ENCODE data around the gene FYB2. TPM values are rescaled to one million over a fixed set of nuclear protein-coding genes. Genes with fewer than 3 reads are reported as not detected.

FYB2 gene
- total RNA-seq, 1 experiment from 2014 or later: 0.48 TPM

DNA sequence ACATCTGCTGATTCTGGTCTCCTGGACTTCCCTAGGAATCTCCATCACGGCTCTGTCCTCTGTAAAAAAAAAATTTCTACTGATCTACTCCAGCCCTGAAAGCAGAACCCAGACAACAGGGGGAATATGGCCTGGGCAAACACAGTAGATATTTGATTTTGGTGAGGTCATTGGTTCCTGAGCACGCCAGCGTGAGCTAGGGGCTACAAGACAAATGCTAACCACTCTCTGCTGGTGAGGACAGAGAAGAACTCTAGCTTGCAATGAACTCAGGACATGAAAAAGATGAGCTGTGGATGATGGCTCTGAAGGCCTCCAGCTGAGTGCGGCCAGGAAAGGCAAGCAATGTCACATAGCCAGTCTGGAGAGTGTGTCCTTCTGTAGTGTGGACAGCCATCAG lies 17.2 kb upstream of the FYB2 start:
- no peak for DNase-seq

More for the DNA sequence above, 17.2 kb upstream of the FYB2 start:
- H3K79me1 ChIP-seq (ENCODE audit: insufficient read depth, low read depth, low read length, poor library complexity, severe bottlenecking): no peaks in the 10 kb centered on the region
- no peak overlapping the region for H4K5ac ChIP-seq (ENCODE audit: insufficient read length, low read depth, low read length)
- H3K18ac ChIP-seq (ENCODE audit: insufficient read length, low read depth, low read length): no peak overlapping the region
- no peak overlapping the region for H3K27ac ChIP-seq (ENCODE audit: insufficient read length, low read depth, low read length)
- no peak overlapping the region for H3K56ac ChIP-seq (ENCODE audit: insufficient read length, low read depth, low read length)
- H3K27ac Mint-ChIP-seq: no peak overlapping the region
- no peak overlapping the region for H2BK12ac ChIP-seq (ENCODE audit: insufficient read length, low read depth, low read length)
- no peak overlapping the region for H3K4me3 Mint-ChIP-seq
- H3K36me3 Mint-ChIP-seq (ENCODE audit: insufficient read depth in 1 of 3, low read depth in 3 of 3): no peaks in the 10 kb centered on the region
- no peak overlapping the region for H2BK120ac ChIP-seq (ENCODE audit: low read depth, low read length, poor library complexity, severe bottlenecking)
- H3K14ac ChIP-seq (ENCODE audit: insufficient read depth, low read length): no peak overlapping the region
- no peak overlapping the region for H4K91ac ChIP-seq (ENCODE audit: insufficient read length, low read depth, low read length)
- no peak overlapping the region for H3K4me2 ChIP-seq (ENCODE audit: insufficient read depth, insufficient read length, low read length)
- no peak overlapping the region for H4K8ac ChIP-seq (replicated peaks; ENCODE audit: insufficient read length, low read depth, low read length)
- no peak overlapping the region for H3K9ac ChIP-seq (ENCODE audit: extremely low read depth, insufficient read length, low read length)
- no peak overlapping the region for H2AFZ ChIP-seq (ENCODE audit: low read length)
- H2BK20ac ChIP-seq (ENCODE audit: low read depth, low read length, poor library complexity, severe bottlenecking): no peak overlapping the region
- TF ChIP-seq, protein P1, sequence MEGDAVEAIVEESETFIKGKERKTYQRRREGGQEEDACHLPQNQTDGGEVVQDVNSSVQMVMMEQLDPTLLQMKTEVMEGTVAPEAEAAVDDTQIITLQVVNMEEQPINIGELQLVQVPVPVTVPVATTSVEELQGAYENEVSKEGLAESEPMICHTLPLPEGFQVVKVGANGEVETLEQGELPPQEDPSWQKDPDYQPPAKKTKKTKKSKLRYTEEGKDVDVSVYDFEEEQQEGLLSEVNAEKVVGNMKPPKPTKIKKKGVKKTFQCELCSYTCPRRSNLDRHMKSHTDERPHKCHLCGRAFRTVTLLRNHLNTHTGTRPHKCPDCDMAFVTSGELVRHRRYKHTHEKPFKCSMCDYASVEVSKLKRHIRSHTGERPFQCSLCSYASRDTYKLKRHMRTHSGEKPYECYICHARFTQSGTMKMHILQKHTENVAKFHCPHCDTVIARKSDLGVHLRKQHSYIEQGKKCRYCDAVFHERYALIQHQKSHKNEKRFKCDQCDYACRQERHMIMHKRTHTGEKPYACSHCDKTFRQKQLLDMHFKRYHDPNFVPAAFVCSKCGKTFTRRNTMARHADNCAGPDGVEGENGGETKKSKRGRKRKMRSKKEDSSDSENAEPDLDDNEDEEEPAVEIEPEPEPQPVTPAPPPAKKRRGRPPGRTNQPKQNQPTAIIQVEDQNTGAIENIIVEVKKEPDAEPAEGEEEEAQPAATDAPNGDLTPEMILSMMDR (conservative IDR thresholded peaks at IDR 0.05): no peak
- no peak overlapping the region for H3K4ac ChIP-seq (ENCODE audit: low read depth, low read length)
- no CpG with 5 or more reads among the region's 4 CpGs for WGBS (ENCODE audit: extremely low coverage, insufficient read length, low lambda C conversion rate)
- no peaks in the 10 kb centered on the region for H3K79me2 ChIP-seq (ENCODE audit: insufficient read depth, low read length)
- no peaks in the 10 kb centered on the region for H3K27me3 ChIP-seq (ENCODE audit: insufficient read depth, low read length)
- no peaks in the 10 kb centered on the region for H3K9me3 Mint-ChIP-seq
- H2BK15ac ChIP-seq (ENCODE audit: low read depth, low read length): no peak overlapping the region
- H2AK5ac ChIP-seq (ENCODE audit: insufficient read length, low read length): no peak overlapping the region
- no peak overlapping the region for H3K23ac ChIP-seq (ENCODE audit: insufficient read length, low read depth, low read length)
- H4K20me1 ChIP-seq (ENCODE audit: control insufficient read depth, insufficient read depth, insufficient read length): no peaks in the 10 kb centered on the region
- no peaks in the 10 kb centered on the region for H3K9me3 ChIP-seq (ENCODE audit: control insufficient read depth, low read depth, low read length)
- H3K4me1 ChIP-seq (ENCODE audit: insufficient read depth, low read length): no peaks in the 10 kb centered on the region
- H3K27me3 Mint-ChIP-seq (ENCODE audit: low read depth): peaks cover 10% of the 10 kb centered on the region
- peaks cover 7 to 13% of the 10 kb centered on the region in 2 experiments; a peak in 3 of 4 replicates for H3K4me1 Mint-ChIP-seq
- no peak overlapping the region for H2BK5ac ChIP-seq (ENCODE audit: insufficient read length, low read length)
- H3K23me2 ChIP-seq (ENCODE audit: insufficient read length, low read depth, low read length, poor library complexity, severe bottlenecking): no peaks in the 10 kb centered on the region
- H3T11ph ChIP-seq (ENCODE audit: low read length): no peak overlapping the region

Measured in H9 (cell line).